ENCODE results near the gene MCTP1. TPM values are rescaled to one million over a fixed set of nuclear protein-coding genes. Genes with fewer than 3 reads are reported as not detected.

Gene MCTP1
- polyA plus RNA-seq, 1 donor (not counting 4 experiments of a cell fraction or from before 2014, with no cell fraction given), result 4.9 TPM

- dilution Hi-C loops (cut with MboI; ENCODE audit: extremely low pct_ligation_motif_present, low sequenced_read_pairs), result no loop called here
- no peaks in the 10 kb centered on the region for H3K9me1 ChIP-seq (ENCODE audit: control insufficient read depth, extremely low read depth, insufficient read depth, low read length)
- H3K27me3 ChIP-seq (ENCODE audit: control insufficient read depth, extremely low read depth, insufficient read depth, low read length), result no peaks in the 10 kb centered on the region
- no peaks in the 10 kb centered on the region for H3K36me3 ChIP-seq (ENCODE audit: control insufficient read depth in 2 of 2, extremely low read depth in 1 of 2, insufficient read depth in 2 of 2, low read length in 2 of 2)
- no peaks in the 10 kb centered on the region for H3K9me3 ChIP-seq (ENCODE audit: control insufficient read depth, low read depth, low read length)
- no peak overlapping the region for H3K4me2 ChIP-seq (ENCODE audit: control insufficient read depth, extremely low read depth, insufficient read depth, low read depth, low read length)
- H3K4me3 ChIP-seq (ENCODE audit: control insufficient read depth in 2 of 3, extremely low read depth in 1 of 3, insufficient read depth in 2 of 3, low read depth in 1 of 3, low read length in 3 of 3), result no peak overlapping the region
- H3K79me2 ChIP-seq (ENCODE audit: control insufficient read depth, insufficient read depth, low read length), result no peaks in the 10 kb centered on the region
- TF ChIP-seq EZH2 (IDR thresholded peaks at IDR 0.05; ENCODE audit: low read length), result no peak
- TF ChIP-seq CTCF (optimal IDR thresholded peaks at IDR 0.05 in 1 of 3, IDR thresholded peaks at IDR 0.05 in 1 of 3, conservative IDR thresholded peaks at IDR 0.05 in 1 of 3; ENCODE audit: extremely low read depth in 1 of 3, insufficient read depth in 2 of 3, low read length in 3 of 3), result no peak
- no peak overlapping the region for H2AFZ ChIP-seq (ENCODE audit: control insufficient read depth, low read length)
- no peaks in the 10 kb centered on the region for H3K4me1 ChIP-seq (ENCODE audit: control insufficient read depth, extremely low read depth, insufficient read depth, low read length)
- H4K20me1 ChIP-seq (ENCODE audit: control insufficient read depth, extremely low read depth, insufficient read depth, low read length), result no peaks in the 10 kb centered on the region
- H3K9ac ChIP-seq (ENCODE audit: control insufficient read depth, extremely low read depth, insufficient read depth, low read length), result no peak overlapping the region
- H3K27ac ChIP-seq (ENCODE audit: control insufficient read depth, insufficient read depth, low read length), result no peak overlapping the region
- FAIRE-seq (no peak), DNase-seq (ENCODE audit: low read depth, low spot score) (no peak)
Observed at GRCh38 chr5:94920570-94920969, 364.3 kb downstream of the MCTP1 start.

GRCh38 chr5:94916619-94917018 is 368.3 kb downstream of the MCTP1 start:
- Histone ChIP-seq H3K4me1 (ENCODE audit: control insufficient read depth, extremely low read depth, insufficient read depth, low read length) (no peaks in the 10 kb centered on the region), H3K9me3 (ENCODE audit: control insufficient read depth, low read depth, low read length) (no peaks in the 10 kb centered on the region), H4K20me1 (ENCODE audit: control insufficient read depth, extremely low read depth, insufficient read depth, low read length) (no peaks in the 10 kb centered on the region), H3K4me2 (ENCODE audit: control insufficient read depth, extremely low read depth, insufficient read depth, low read depth, low read length) (no peak overlapping the region), H3K36me3 (ENCODE audit: control insufficient read depth in 2 of 2, extremely low read depth in 1 of 2, insufficient read depth in 2 of 2, low read length in 2 of 2) (no peaks in the 10 kb centered on the region), H3K4me3 (ENCODE audit: control insufficient read depth in 2 of 3, extremely low read depth in 1 of 3, insufficient read depth in 2 of 3, low read depth in 1 of 3, low read length in 3 of 3) (no peak overlapping the region), H3K27me3 (ENCODE audit: control insufficient read depth, extremely low read depth, insufficient read depth, low read length) (peaks cover 9% of the 10 kb centered on the region), H3K27ac (ENCODE audit: control insufficient read depth, insufficient read depth, low read length) (no peak overlapping the region), H3K9me1 (ENCODE audit: control insufficient read depth, extremely low read depth, insufficient read depth, low read length) (no peaks in the 10 kb centered on the region), H3K79me2 (ENCODE audit: control insufficient read depth, insufficient read depth, low read length) (no peaks in the 10 kb centered on the region), H3K9ac (ENCODE audit: control insufficient read depth, extremely low read depth, insufficient read depth, low read length) (no peak overlapping the region), H2AFZ (ENCODE audit: control insufficient read depth, low read length) (no peak overlapping the region)
- TF ChIP-seq EZH2 (IDR thresholded peaks at IDR 0.05; ENCODE audit: low read length) (no peak), CTCF (optimal IDR thresholded peaks at IDR 0.05 in 1 of 3, IDR thresholded peaks at IDR 0.05 in 1 of 3, conservative IDR thresholded peaks at IDR 0.05 in 1 of 3; ENCODE audit: extremely low read depth in 1 of 3, insufficient read depth in 2 of 3, low read length in 3 of 3) (no peak)
- DNase-seq (ENCODE audit: low read depth, low spot score) (no peak), FAIRE-seq (no peak)
- dilution Hi-C loops (cut with MboI; ENCODE audit: extremely low pct_ligation_motif_present, low sequenced_read_pairs), result no loop called here
